ENCODE data around the gene BMAL1.
A peak's percentile ranks its signal among the peaks of the same experiment; 100 is the strongest.

Gene BMAL1

DNA sequence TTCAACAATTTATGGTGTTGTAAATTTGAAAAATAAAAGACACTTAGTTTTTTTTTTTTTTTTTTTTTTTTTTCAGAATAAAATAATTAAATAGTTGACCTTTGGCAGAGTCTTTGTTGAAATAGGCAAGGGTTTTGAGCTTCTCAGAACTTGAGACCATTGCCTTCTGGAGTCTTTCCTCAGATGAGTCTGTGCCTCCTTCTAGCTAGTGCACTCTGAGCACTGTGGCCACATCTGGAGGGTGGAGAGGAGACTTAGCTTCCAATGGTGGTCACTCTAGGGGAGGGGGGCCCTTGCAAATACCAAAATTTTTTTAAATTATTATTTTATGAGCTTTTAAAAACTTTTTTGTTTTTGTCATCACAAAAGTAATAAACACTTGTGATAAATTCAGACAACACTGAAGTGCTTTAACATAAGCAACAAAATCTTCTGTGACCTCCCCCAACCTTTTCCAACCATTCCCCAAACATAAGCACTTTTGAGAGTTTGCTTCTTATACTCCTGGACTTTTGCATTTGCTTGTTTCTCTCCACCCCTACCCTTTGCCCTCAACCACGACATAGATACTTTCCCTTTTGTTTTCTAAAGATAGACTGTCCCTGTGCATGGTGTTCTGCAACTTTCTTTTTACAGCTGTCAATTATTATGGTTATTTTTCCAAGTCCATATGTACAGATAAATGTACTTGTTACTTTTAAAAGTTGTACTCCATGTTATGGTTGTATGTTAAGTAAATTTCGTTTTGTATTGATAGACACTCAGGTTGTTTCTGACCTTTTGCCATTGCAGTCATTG, 41.1 kb downstream of the BMAL1 start:
- no peak for DNase-seq

DNA sequence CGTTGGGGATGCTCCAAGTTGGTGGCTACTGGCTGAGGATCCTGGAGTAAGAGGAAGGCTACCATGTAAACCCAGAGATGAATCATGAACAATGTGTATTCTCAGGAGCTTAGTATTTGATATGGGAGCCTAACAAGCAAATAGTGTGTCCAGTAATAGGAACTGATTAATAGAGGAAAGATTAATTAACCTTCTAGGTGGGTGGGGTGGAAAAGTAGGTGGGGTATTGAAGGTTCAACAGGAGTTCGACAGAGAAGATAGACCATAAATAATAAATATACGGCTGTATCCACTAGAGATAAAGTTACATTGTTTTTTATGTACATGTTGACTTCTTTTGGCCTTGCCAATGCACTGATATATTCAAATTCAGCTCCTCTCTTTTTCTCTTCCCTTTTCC, 43.1 kb downstream of the BMAL1 start:
- no peak for DNase-seq

DNA sequence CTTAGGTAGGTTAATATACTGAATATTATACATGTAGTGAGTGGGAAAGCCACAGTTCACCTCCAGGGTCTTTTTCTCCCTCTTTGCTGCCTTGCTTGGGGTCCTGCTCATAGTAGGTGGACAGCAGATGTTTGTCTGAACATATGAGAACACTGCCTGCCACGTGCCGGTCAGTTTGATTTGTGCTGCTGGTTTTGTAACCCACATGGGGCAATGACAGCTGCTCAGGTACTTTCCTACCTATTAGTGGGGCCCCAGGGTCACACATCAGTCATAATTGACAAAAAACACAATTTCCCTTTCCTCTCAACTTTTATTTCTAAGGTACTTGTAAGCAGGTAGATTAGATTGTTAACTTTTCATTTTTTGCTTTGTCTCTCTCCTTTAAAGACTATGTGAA, 43.8 kb downstream of the BMAL1 start:
- no peak for DNase-seq

DNA sequence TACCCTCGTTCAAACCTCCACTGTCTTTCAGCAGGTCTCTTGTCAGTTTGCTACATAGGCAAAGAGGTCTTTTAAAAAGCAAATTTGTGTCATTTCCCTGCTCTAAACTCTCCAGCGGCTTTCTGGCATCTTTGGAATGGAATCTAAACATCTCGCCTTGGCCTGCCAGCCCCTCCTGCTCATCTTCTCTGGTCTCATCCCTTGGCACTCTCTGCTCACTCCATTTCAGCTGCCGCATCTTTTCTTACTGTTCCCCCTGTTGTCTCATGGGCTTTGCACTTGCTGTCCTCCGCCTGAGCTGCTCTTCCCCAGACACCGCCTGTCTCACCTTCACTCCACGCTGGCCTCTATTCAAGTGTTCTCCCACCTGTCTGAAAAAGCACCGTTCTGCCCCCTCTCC, 46.6 kb downstream of the BMAL1 start:
- DNase-seq: no peak

DNA sequence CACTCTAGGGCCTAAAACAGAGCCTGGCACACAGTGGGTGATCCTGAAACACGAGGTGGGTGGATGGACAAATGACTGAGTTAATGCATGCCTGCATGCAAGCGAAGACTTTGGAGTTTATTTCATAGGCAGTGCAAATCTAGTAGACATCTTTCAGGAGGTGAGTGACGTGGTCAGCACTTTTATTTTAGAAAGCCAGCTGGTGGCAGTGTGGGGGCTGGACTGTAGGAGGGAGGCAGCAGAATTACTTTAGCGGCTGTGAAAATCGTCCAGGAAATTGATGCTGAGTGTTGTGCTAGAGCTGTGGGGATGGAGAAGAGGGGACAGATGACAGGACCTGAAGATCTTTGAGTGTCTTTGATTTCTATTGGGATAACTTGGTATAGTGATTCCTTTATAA, 47.1 kb downstream of the BMAL1 start:
- no peak for DNase-seq

DNA sequence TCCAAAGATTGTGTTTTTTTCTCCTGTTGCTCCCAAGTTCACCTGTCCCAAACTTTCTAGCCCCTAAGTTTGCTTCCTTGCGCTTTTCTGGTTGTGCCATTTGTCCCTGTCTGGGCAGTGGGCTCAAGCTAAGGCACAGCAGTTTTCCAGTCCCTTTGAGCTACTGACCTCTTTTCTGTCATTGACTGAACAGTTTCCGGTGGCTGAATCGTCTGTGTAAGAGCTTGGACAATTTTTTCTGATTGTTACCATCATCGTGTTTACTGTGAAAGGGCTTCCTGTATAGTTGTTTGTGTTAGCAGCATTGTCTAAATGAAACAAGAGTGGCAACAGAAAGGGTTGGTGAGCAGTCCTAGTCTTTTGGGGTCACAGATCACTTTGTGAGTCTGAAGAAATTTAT, 49.8 kb downstream of the BMAL1 start:
- DNase-seq: no peak

DNA sequence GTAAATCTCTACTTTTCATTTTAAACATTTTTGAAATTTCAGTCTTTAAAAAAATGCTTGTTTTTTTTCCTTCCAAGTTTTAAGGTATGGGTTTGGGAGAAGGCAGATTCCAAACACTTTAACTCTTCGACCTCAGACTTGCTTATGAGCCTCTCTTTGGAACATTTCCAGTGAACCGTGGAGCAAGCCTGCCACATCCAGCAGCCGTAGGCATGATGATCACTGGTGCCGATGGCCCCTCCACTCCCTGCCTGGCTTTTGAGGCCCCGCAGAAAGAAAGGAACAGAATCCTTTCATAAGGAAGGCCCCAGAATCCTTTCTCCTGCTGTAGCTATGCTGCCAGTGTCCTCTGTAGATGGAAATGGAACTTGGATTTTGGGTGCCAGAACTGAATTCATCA, 50.7 kb downstream of the BMAL1 start:
- no peak for DNase-seq

DNA sequence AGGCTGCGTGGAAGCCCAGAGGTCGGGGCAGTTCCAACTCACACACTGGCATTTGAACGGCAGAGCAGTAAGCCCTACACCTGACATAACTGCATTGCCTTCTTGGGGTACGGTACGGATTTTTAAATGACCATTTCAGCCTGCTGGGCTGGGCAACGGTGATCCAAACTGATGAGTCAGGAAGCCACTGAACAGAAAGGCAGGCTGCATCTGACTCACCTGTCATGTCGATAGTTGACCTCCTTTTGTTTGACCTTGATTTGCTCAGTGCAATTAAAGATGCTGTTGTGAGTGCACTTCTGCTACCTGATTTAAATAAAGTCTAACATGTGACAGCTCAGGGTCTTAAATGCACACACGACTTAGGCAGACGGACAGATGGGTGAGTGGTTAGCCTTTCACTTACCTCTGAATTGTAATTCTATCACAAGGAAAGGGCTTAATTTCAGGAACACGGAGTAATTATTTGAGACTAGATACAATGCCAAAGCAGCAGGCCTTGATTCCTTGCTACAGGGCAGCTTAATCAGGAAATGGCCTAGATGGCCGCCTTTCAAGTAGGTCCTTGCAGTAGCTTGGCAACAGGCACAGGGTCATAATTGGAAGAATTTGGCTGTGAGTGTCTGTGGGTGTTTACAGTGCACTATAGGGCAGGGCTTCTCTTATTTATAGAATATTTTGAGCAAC, 52.2 kb downstream of the BMAL1 start:
- no peak for DNase-seq

DNA sequence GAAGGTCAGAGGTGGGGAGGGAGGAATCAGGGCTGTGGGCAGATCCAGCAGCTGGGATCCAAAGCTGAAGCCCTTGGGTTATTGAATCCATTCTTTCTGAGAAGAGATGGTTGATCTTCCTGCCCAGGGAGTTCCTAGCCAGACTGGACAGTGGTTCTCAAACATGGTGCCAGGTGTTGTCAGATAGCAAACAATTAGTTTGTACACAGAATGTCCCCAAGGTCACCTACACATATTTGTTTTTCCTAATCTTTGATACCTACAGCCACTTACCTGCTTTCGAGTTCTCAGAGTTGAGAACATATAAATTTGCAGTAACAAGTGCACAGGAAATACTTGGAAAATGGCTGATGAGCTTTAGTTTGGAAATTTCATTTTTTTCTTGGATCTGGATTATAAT, 54.5 kb downstream of the BMAL1 start:
- no peak for DNase-seq

DNA sequence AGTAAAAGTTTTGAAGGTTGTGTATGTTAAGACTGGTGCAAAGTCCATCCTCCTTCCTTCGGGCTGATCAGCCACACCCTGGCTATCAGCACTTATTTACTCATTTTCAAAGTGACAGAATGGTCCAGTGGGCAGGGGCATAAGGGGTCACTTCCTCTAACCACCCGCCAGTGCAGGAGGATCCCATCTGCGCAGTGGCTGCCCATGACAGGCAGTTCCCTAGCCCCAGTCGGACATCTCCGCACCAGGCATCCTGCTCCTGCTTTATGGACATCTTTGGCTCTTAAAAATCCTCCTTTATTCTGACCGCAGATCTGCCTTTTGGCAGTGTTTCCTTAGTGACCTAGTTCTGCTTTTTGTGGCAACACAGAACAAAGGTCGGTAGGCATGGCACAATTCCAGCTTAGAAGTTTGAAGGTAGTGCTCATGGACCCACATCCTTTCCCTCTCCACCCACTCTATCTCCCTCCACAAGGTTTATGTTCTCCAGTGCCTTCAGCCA, 55.9 kb downstream of the BMAL1 start:
- no peak for DNase-seq

DNA sequence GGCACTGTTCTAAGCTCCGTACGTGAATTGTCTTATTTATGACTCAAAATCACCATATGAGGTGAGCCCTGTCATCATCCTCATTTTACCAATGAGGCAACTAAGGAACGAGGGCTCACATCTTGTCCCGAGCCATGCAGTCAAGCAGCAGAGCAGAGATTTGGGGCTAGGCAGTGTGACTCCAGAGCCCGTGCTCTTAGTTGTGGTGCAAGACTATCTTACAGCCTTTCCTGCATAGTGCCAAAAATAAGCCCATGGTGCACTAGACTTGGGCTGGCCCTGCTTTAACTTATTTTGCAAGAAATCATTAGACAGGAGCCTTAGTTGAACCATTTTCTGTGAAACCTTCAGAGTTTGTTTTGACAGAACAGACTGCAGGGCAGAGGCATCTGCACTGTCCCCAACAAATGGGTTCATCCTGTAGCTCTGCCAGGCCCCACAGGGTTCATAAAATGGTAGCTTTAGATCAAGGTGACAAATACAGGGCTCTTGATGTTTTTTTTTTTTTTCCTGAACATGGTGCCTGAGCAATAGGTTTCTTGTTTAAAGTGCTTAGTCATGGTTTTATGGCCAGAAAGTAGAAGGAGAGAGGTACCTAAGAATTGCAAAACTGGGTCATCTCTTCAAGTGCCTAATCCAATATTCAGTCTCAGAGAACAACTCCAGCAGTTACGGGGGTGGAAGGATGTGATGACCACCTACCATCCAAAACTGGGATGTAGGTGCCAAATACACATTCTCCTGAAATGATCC, 56.6 kb downstream of the BMAL1 start:
- DNase-seq: no peak

DNA sequence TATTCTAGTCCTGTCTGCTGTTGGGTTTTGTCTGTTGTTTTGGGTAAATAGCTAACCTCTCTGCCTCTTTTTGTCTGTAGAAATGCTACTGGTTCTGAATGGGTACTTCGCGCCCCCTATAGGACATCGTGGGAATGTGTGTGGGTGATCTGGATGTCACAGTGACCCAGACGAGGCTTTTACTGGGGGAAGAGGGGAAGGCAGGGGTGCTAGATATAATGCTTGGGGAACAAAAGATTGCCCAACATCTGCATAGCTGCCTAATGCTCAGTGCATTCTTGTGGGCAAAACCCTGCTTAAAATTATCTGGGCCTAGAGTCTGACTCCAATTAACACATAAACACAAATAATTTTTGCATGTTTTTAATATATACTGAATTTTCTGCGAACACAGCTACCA, 57.7 kb downstream of the BMAL1 start:
- peak; percentile 21 to 50 (median 39) for DNase-seq

DNA sequence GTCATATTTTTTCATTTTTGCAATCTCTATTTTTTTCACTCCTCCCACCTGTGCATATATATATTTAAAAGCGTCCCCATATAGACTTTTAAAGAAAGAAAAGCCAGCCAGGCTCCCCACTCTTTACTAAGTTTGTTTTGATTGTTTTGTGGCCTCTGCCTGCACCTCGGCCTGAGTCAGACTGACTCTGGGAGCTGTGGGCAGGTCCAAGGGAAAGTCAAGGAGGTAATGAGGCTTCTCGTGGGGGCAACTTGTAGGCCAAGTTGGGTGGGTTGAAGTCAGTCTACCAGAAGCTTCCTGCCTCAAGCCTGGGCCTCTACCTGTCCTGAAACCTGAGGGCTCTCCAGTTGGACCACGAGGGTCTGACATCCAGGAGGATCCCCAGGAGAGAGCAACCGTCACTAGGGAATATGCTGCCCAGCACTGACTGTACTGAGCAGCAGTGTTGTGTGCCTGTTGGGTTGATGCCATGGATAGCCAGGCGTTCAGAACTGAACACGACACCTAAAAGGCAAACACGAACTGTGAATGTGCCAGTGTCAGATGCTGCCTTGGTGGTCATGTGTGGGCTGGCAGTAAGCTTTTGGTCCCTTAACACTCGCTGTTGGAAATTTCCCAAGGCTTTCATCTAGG, 58.8 kb downstream of the BMAL1 start:
- no peak for DNase-seq

DNA sequence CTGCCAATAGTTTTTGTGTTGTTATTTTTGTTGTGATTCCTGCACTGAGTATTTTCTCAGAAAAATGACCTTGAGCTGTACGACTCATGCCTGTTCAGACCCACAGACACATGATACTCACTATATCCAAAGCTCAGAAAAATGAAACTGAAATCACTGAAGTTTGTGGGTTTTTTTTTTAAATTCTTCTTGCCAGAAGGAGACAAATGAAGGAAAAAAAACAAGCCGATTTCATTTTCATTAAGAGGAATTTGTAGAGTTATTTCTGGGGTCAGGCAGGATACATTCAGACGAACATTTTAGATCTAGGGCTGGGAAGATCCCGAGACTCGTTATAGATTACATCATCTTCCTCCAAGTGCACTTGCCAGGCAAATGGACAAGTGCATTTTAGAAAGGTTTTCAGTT, 60.4 kb downstream of the BMAL1 start:
- DNase-seq: no peak

DNA sequence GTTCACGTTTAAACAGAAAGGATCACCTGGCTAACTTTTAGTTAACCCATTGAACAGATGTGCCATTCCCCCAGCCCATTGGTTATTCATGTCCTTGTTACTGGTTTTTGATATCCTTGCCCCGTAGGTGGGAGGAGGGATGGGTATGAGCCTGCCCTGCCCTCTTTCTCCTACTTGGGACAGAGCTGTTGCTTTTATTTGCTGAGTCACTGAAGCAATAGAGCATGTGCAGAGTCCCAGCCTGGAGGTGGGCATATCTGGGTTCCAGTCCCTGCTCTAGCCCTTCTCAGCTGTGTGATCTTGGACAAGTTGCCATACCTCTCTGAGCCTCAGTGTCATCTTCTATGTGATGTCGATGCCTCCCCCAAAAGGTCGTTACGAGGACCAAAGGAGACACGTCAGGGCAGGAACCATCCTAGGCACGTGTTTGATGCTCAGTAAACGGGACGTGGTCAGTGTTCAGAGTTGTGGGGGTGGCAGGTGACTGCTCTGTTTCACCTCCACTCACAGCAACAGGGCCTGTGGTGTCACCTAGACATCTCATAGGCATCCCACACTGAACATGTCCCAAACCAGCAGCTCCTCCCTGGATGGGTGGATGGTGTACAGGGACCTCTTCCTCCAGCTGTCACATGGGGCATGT, 61.0 kb downstream of the BMAL1 start:
- DNase-seq: no peak

DNA sequence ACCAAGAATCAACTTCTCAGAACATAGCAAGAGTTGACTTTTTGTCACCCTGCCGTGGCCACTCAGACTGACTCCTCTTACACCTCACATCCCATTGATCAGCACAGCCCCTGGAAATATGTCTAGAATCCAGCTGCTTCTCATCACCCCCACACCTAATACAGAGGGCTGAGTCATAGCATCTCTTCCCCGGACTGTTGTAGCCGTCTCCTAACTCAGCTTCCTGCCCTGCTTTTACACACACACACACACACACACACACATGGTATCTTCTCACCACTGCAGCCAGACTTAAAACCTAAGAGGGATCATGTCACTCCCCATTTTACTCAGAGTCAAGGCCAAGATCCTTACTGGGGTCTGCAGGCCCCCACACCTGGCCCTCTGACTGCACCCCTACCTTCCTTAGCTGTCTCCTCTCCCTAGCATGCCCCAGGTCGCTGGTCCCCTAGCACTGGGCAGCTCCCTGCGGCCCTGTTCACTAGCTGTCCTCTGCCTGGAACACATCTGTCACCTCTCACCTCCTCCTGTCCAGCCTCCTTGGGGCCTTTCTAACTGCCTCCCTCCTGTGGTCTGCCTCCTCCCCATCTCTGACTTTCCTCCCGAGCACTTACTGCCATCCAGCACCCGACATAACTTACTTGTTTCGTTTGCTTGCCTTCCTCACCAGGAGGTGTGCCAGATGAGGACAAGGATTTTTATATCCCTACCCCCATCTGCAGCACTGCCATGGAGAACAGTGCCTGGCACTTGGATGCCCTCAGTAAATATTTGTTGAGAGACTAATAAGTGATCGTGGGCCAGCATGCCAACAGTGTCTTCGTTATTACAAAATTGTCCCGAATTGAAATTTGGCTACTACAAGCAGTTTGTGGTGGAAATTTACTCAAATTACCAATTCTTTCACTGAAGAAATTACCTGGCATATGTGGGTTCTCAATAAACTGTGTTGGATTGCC, 61.9 kb downstream of the BMAL1 start:
- DNase-seq: no peak

DNA sequence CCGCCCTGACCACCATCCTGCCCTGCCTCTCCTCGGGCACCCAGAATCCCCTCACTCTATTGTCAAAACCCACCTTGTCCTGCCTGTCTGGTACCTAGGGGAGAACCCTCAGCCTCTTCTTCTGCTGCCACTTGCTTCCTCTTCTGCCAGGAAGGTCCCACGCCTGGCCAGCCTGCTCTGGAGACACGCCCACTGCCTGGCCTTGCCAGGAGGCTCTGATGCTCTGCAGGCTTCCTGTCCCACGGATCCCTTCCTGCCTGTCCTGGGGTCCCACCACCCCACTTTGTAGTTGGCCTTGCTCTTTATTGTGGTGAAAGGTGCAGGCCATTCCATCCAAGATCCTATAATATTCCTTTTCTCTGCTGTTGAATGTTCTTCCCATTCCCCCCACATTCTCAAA, 63.4 kb downstream of the BMAL1 start:
- no peak for DNase-seq

DNA sequence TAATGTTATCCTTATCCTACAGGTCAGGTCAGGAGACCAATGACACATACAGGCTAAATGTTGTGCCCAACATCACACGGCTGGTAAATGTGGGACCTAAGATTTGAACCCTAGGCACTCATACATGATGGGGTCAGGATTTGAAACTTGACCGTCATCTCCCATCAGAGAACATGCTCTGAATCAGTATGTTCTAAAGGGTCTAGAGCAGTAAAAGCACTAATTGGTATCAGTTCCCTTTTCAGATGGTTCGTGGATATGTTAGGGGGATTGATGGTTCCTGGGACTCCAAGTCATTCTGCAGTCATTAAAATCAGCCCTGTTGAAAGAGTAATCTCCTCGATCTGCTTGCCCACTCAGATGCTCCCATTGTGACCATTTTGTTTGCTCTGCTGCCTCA, 65.5 kb downstream of the BMAL1 start:
- no peak for DNase-seq

DNA sequence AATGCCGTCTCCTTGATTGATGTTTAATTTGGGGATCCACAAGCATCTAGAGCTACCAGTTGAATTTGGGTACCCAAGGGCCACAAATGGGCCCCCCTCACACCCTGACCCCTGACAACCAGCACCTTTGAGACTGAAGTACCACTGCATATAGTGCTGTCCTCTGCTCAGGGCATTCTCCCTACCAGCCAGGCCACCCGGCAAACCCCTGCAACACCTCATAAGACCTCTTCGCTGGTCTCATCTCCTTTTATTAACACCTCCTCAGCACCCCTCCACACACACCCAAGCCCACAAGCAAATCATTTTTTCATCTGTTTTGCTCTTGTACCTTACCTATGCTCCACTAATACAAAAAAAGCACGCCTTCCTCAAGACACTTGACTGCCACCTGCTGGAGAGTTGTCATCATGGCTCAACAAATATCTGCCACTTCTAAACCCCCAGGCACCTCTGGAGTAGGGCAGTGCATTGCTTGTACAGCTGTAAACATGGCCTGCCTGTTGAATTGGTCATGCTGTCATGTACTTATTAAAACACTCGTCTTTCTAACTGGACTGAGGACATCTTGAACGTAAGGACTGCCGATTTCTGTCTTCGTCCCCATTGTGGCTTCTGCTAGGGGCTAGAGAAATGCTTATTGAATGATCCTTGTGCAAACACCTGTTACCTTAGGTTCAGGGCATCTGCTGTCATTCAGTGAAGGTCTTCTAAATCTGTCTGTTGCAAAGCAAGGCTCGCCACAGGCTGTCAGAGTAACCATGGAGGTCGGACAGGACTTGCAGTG, 66.5 kb downstream of the BMAL1 start:
- peak; percentile 34 to 68 (median 46) for DNase-seq

DNA sequence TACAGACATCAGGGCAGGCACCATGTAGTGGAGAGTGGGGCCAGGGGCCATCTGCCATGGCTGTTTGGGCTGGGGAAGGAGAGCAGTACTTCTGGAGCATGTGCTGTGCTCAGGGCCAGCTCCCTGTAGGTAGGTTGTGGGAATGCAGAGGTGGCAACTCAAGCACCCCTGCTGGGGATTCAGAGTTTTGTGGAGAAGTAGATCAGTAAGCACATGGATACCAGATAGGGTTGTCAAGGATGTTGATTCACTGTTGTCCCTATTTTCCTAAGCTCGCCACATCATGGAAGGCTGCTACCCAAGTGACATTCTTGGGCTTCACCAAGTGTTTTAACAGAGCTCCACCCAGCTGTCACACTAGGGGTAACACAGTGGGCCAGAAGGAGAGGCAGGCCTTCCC, 67.2 kb downstream of the BMAL1 start:
- no peak for DNase-seq

DNA sequence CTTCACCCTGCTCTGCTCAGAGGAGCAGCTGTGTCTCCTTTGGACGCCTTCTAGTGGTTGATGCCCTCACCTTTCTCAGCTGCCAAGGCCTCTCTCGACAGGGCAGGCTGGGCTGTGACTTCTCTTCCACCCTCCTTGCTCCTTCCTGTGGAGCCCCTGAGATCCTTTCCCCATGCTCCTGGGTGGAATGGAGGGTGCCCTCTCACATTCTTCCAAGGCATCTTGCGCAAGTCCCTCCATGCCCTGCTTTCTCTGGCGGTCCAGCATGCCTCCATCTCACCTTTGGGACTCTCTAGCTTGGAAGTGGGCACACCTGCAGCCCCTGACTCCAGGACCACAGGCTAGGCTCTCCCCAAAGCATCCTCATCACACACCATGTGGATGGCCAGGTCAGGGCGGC, 68.9 kb downstream of the BMAL1 start:
- no peak for DNase-seq

All from activated CD4-positive, CD25-positive, alpha-beta regulatory T cell (primary cell).